ENCODE measurements around the gene FLT1.

- TF ChIP-seq EP300 (IDR thresholded peaks at IDR 0.05) (no peak), POLR2A (IDR thresholded peaks at IDR 0.05) (no peak)
- TF ChIP-seq, protein P1, sequence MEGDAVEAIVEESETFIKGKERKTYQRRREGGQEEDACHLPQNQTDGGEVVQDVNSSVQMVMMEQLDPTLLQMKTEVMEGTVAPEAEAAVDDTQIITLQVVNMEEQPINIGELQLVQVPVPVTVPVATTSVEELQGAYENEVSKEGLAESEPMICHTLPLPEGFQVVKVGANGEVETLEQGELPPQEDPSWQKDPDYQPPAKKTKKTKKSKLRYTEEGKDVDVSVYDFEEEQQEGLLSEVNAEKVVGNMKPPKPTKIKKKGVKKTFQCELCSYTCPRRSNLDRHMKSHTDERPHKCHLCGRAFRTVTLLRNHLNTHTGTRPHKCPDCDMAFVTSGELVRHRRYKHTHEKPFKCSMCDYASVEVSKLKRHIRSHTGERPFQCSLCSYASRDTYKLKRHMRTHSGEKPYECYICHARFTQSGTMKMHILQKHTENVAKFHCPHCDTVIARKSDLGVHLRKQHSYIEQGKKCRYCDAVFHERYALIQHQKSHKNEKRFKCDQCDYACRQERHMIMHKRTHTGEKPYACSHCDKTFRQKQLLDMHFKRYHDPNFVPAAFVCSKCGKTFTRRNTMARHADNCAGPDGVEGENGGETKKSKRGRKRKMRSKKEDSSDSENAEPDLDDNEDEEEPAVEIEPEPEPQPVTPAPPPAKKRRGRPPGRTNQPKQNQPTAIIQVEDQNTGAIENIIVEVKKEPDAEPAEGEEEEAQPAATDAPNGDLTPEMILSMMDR (IDR thresholded peaks at IDR 0.05): no peak
Observed at GRCh38 chr13:28488376-28489005, 6.4 kb downstream of the FLT1 start.
